NCI-H2227 (cell line): ENCODE measurements around the gene ENO2.
"Not testable (repeated sequence)": the region's sequence is repeated elsewhere in the genome, so short reads cannot be mapped to it uniquely, and the experiment has no call there.

Source experiments
- DNase-seq: peaks from one replicate; lab custom pipeline; 2025; ENCODE audit not compliant: unreplicated experiment; lab: John Stamatoyannopoulos, UW

The ENO2 gene

GRCh38 chr12:6886206-6886999 is 28.0 kb upstream of the ENO2 start:
- not testable (repeated sequence) for DNase-seq

- no peak for DNase-seq
These were observed 26.9 kb upstream of the ENO2 start for GRCh38 chr12:6887460-6887859.

- DNase-seq = no peak
These were observed 26.0 kb upstream of the ENO2 start for GRCh38 chr12:6888360-6888759.

GRCh38 chr12:6888794-6889193 is 25.6 kb upstream of the ENO2 start:
- DNase-seq = not testable (repeated sequence)

GRCh38 chr12:6889775-6890573 is 24.4 kb upstream of the ENO2 start:
- DNase-seq = not testable (repeated sequence)

- DNase-seq = peak; percentile 97
These were observed 23.4 kb upstream of the ENO2 start for GRCh38 chr12:6890789-6891645.

- DNase-seq = no peak
These were observed 22.8 kb upstream of the ENO2 start for GRCh38 chr12:6891646-6892001.

- not testable (repeated sequence) for DNase-seq
These were observed 21.7 kb upstream of the ENO2 start for GRCh38 chr12:6892683-6893082.

- DNase-seq = no peak
These were observed 20.1 kb upstream of the ENO2 start for GRCh38 chr12:6894321-6894720.

GRCh38 chr12:6896846-6897435 is 17.4 kb upstream of the ENO2 start:
- DNase-seq = no peak

- no peak for DNase-seq
These were observed 15.0 kb upstream of the ENO2 start for GRCh38 chr12:6899427-6899826.

GRCh38 chr12:6899837-6900519 is 14.4 kb upstream of the ENO2 start:
- no peak for DNase-seq

- no peak for DNase-seq
These were observed 11.9 kb upstream of the ENO2 start for GRCh38 chr12:6902448-6902847.

GRCh38 chr12:6903722-6904121 is 10.7 kb upstream of the ENO2 start:
- no peak for DNase-seq

- peak; percentile 96 for DNase-seq
These were observed 9.8 kb upstream of the ENO2 start, which contains the start of gene LRRC23 for GRCh38 chr12:6904280-6905276. TSS of gene LRRC23 (plus strand) at chr12:6904822. CDS start at chr12:6905634, 812 bp downstream.

GRCh38 chr12:6905414-6906040 is 8.9 kb upstream of the ENO2 start:
- DNase-seq = no peak

GRCh38 chr12:6908141-6908540 is 6.2 kb upstream of the ENO2 start:
- not testable (repeated sequence) for DNase-seq

GRCh38 chr12:6909421-6910145 is 4.8 kb upstream of the ENO2 start:
- DNase-seq = no peak
